Stimulated activated CD8-positive, alpha-beta memory T cell treated with anti-CD3 and anti-CD28 coated beads, Interleukin-7, amount 100 ng/mL, for 1 hour (primary cell): Measurements from ENCODE around the gene HPDL.
"Not testable (repeated sequence)": the region's sequence is repeated elsewhere in the genome, so short reads cannot be mapped to it uniquely, and the experiment has no call there.

Experiments
- DNase-seq, 2 donors: peaks; one replicate each; pipeline ENCODE4 v3.0.0-alpha.2; 2020; ENCODE audit warnings: low read depth in 2 of 2

Gene HPDL

DNA sequence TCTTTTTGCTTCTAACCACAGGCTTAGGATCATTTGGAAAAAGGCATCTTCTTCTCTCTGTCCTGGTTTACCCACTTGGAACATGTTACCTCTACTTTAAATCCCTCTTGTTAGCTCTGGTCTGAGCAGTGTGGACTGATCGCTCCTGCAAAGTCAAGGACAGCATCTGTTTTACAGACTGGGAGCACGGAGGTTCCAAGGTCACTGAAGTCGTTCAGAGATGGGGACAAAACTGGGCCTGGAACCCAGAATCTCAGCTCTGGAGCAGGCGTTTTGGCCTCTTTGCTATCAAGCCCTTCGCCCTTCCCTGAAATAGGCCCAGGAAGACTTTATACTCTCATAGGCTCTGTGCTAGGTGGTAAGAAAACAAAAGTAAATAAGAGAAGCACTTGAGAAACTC lies 24.8 kb downstream of the HPDL start:
- DNase-seq = no peak

DNA sequence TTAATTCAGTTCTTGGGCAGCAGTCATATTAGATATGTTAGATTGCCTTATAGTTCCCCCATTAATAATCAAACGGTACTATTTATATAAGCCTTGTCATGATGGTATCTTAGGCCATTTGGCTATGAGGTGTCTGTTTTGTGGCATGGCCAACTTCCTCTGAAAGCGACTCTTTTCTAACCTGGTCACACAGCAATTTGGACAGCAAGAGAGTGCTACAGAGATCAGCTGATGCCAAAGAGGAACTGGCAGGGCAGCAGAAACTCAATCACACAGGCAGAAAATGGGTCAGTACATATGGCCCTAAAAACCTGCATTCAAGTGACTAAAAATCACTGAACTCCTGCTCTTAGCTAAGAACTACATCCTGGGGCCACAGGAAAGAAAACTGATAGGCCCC lies 27.0 kb downstream of the HPDL start:
- no peak for DNase-seq

DNA sequence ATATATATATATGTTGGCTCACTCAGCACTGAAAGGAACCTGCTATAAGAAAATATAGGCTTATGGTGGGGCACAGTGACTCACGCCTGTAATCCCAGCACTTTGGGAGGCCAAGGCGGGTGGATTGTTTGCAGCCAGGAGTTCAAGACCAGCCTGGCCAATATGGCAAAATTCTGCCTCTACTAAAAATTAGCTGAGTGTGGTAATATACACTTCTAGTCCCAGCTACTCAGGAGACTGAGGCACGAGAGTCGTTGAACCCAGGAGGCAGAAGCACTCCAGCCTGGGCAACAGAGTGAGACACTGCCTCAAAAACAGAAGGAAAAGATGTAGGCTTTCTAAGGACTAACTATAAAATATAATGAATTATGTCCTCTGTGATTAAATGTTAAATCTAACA lies 28.1 kb downstream of the HPDL start:
- DNase-seq = no peak

DNA sequence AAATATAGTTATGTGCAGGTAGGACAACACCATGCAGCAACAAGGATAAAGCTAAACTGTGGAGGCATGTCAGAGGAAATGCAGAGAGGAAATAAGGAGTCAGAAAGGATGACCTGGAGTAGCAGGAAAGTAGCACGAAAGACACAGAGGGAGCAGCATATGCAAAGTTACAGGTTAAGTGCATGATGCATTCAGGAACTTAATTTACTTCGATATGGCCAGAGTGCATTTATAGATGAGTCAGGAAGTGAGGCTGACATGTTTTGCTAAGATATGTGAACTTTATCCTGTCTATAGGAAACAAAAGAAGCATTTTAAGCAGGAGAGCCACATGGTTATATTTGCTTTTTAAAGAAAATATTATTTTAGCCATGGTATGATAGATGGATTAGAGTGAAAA lies 29.0 kb downstream of the HPDL start:
- no peak for DNase-seq

DNA sequence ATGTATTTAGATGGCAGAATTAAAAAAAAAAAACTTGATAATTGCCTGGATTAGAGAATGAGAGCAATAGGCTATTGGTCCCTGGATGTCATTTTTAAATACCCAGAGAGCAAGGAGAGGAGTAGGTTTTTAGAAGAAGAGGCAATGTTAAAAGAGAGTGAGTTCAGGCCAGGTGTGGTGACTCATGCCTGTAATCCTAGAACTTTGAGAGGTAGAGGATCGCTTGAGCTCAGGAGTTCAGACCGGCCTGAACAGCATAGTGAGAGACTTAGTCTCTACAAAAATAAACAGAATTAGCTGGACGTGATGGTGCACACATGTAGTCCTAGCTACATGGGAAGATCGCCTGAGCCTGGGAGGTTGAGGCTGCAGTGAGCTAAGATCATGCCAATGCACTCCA lies 29.5 kb downstream of the HPDL start:
- no peak for DNase-seq

DNA sequence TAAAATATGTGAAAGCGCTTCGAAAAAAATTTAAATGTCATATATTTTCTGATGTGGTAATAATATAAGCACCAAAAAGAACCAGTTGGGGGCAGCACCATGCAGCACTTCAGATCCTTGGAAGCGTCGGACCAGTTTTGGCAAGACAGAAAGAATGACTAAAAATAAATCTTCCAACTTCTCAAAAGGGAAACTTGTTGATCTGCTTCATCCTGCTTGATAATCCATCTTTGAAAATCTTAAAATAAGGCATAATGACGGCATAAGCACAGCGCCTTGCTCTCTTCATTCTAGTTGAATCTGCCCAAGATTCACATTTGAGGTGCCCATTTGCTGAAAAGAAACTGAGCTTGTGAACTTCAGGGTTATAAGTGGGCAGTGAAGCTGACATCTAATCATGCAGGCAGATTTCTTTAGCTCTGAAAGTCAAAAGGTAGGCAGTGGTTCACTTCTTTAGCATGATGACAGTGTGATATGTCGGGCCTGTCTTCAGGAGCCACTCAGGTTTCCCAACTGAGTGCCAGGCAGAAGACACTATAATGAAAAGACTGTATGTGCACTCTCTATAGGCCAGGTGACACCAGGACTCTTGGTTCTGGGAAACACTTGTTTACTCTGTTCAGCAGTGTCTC lies 33.3 kb downstream of the HPDL start:
- peak in 1 of 2 donors; percentile 23 for DNase-seq

DNA sequence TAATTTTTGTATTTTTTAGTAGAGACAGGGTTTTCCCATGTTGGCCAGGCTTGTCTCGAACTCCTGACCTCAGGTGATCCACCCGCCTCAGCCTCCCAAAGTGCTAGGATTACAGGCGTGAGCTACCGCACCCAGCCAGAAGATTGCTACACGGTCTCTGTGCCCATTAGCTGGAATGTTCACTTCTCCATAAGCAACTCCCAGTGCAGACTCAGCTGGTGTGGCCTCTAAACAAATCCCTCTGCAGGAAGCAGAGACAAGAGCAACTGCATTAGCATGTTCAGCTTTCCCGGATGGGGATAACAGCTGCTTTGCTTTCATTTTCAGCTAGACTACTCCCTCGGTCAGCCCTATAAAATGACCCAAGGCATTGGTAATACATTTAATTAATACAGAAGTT lies 34.3 kb downstream of the HPDL start:
- not testable (repeated sequence) for DNase-seq

DNA sequence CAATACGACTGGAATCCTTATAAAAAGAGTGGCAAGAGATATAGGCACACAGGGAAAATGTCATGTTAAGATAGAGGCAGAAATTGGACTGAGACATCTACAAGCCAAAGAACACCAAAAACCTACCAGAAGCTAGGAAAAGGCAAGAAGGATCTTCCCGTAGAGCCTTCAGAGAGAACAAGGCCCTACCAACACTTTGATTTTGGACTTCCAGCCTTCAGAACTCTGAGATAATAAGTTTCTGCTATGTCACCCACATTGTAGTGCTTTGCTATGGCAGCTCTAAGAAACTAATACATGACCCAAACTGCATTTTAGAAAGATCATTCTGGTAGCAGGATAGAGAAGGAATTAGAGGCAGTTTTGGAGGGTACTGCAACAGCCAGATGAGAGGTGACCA lies 37.6 kb downstream of the HPDL start:
- DNase-seq = no peak

DNA sequence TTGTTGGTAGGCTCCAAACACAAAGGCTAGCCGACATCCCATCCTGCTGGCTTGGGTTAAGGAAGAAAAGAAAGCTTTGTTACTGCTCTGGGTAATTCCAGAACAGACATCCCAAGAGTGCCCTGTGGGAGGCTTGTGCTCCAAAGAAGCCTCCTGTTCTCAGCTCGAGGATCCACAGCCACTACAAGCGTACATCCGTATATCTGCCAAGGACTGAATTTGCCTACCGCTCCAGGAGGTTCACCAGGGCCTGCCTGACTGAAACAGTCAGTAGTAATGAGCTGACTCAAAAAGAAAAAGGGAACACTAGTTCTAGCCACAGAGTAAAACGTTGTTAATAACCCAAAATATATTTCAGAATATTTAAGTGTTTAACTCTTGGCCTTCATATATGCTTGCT lies 38.4 kb downstream of the HPDL start:
- no peak for DNase-seq

DNA sequence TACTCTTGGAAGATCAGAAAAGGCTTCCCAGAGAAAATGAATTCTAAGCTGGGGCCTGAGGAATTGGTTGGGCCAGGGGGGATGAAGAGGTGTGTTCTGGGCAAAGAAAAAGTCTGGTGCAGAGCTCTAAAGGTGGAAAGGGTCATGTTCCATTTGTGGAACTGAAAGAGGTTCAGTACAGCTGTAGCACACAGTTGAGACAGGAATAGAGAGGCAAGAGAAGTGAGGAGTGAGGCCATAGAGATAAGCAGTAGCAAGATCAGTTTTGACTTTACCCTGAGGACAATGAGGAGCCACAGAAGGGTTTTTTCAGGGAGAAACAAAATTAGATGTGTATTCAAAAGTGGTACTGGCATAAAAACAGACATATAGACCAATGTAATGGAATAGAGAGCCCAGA lies 43.9 kb downstream of the HPDL start:
- DNase-seq = no peak

DNA sequence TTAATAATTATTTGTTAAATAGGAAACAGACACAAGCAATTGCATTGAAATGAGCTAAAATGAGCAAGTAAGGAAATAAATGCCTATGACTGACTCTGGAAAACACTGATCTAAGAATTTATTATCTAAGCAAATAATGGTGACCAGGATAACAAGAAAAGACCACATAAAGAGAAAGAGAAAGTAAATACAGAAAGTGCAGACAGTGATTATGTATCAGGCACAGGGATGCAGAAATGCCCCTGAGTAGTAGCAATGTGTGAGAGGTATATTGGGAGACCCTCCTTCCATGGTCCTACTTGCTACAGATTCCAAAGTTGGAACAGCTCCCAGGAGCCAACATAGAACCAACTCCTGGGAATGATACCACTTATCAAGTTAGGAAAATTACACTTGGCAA lies 46.9 kb downstream of the HPDL start:
- no peak for DNase-seq

DNA sequence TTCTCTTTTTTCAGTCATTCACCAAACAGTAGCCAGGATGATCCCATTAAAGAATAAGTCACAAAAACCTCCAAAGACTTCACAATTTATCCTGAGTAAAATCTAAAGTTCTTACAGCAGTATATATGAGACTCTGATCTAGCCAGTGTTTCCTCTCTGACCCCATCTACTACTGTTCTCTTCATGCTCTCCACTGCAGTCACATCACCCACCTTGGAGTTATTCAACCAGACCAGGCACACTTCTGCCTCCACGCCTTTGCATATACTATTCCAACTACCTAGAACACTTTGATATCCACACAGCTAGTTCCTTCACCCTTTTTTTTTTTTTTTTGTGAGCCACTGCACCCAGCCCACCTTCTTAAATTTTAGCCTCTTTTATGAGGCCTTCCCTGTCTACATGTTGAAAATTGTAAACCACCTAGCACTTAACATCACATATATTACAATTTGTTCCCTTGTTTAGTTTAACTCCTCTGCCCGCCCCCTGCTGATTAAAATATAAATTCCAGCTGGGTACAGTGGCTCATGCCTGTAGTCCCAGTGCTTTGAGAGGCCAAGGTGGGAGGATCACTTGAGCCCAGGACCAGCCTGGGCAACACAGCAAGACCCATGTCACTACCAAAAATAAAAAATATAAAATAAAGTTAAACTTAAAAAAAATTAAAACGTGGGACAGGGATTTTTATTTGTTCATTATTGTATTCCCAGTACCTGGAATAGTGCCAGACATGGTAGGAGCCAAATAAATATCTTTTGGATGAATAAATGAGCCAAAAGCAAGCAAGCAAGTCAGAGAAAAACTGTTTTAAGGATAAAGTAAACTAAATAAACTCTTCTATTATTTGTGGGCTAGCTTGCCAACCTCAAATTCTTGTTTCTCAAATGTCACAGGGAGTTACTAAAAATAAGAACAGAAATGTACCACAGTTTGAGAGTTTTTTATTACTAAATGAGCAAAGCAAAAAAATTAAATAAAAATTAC lies 48.7 kb downstream of the HPDL start:
- no peak for DNase-seq

DNA sequence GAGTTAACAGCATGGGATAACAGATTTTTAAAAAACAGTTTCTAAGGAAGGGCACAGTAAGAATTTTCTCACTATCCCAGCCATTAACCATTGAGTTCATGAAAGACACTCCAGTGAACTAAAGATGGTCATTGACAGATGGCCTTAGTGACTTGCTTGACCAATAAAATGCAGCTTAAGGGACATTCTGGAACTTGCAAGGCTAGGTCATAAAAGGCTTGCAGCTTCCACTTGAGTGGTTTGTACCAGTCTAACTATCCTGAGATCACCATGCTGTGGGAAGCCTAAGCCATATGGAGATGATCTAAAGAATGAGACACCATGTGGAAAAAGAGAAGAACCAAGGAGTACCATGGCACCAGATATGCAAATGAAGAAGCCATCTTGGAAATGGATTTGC lies 51.5 kb downstream of the HPDL start:
- no peak for DNase-seq
